HG03457 (cell line): ENCODE data around the gene MYBPC1.
A peak's percentile ranks its signal among the peaks of the same experiment; 100 is the strongest.

Source experiments
- ATAC-seq: cut with Tn5 transposase; IDR thresholded peaks from one replicate; pipeline ENCODE4 v1.9.1; 2021; ENCODE audit warnings: moderate number of reproducible peaks; ENCODE audit not compliant: unreplicated experiment

The MYBPC1 gene

DNA sequence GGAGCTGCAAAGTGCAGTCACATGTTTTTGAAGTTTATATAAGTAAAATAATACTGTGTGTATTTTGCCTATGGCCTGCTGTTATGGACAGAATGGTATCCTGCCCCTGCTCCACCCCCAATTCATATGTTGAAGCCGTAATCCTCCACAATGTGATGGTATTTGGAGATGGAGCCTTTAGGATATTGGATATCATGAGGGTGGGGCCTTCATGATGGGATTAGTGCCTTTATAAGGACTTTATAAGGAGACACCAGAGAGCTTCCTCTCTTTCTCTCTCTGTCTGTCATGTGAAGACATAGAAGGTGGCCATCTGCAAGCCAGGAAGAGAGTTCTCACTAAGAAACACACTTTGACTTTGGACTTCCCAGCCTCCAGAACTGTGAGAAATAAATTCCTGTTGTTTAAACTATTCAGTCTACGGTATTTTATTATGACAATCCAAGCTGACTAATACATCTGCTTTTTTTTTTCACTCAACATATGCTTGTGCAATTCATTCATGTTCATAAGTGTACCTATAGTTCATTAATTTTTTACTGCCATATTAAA, 99.6 kb downstream of the MYBPC1 start:
- ATAC-seq, result no peak

DNA sequence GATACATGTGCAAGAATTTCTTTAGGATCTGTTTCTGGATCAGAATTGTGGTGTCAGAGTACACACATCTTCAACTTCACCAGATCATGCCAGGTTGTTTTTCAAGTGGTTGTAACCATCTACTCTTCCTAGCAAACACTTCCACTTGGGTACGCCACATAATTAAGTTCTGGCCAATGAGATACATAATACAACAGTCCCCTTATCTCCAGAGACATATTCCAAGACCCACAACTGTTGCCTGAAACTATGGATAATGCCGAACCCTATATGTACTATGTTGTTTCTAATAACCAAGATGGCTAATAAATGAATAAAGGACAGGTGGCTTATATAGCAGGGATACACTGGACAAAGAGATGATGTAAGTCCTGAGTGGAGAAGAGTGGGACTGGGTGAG, 100.2 kb downstream of the MYBPC1 start:
- no peak for ATAC-seq

DNA sequence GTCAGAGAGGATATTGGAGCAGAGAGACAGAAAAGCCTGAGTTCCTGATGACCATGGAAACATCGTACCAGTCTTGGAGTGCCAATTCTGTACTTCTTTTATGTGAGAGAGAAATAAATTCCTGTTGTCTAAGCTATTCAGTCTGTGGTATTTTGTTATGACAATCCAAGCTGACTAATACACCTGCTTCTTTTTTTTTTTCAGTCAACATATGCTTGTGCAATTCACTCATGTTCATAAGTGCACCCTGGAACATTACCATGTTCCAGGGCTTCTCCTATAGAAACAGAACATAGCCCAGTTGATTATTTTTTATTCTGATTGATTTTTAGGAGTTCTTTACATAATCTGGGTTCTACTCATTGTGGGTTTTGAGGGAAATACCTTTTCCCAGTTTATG, 100.9 kb downstream of the MYBPC1 start:
- no peak for ATAC-seq

DNA sequence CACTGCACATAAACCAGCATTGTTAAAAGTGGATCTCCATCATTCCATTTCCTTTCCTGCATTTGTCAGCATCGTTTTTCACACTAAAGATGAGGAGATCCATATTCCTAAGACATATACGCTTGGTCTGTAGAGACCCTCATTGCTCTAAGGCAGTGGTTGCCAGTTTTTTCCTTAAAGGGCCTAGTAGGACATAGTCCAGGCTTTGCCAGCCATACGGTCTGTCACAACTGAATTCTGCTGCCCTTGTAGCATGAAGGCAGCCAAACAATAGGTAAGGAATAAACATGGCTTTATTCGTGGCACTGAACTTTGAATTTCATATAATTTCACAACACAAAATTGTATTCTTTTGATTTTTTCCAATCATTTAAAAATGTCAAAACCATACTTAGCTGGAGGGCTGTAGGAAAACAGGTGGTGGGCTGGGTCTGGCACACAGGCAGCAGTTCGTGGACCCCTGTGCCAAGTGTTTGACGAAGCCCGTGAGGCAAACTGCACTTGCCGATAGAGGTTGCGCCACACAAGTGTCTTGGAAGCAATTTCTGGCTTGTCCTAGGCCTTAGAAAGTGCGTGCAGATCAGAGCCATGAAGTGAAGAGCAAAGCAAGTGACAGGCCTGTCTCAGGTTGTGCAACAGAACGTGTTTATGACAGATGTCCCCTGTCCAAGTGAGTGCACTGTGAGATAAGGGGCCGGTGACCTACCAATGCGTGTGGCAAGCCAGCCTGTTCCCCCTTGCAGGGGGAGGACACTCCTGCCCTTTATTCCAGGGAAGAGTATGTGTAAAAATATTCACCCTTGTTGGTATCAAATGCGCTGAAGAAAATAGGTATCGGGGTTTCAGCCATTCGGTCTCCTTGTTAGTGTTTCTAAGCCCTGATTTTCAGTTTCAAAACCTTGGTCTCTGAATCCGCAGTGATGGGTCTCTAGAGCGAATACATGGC, 101.8 kb downstream of the MYBPC1 start:
- no peak for ATAC-seq

DNA sequence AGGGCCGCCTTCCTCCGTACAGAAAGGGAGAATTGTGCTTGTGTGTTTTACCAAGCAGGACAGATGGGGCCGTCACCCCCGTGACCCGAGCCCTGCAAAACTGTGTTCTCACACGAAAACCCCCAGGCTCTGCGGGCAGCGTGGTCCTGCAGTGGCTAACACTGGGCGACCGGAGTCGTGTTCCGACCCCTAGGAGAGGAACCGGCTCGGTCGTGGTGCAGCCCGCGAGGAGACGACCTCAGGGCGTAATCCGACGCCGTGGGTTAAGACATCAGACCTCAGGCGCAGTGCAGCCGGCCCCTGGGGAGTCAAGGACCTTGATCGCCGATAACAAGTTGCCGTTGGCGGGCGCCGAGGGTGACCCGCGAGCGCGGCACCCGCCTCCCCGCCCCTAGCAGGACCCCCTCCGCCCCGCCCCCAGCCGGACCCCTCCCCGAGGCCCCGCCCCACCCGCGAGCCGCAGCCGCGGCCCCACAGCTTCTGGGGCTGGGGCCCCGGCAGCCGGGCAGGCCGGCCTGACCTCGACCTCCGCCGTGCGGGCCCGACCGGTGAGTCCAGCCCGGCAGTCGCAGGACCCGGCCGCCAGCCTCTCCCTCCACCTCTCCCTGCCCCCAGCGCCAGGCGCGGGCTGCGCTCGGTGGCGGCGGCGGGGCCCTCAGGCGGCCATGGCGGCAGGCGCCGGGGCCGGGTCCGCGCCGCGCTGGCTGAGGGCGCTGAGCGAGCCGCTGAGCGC, 102.6 kb downstream of the MYBPC1 start, which contains the start of gene CHPT1:
TSS of gene CHPT1 (plus strand) at position 444 of the 733 bp plus-strand sequence. CDS start at position 666, 222 bp downstream.
- ATAC-seq, result peak; percentile 49

DNA sequence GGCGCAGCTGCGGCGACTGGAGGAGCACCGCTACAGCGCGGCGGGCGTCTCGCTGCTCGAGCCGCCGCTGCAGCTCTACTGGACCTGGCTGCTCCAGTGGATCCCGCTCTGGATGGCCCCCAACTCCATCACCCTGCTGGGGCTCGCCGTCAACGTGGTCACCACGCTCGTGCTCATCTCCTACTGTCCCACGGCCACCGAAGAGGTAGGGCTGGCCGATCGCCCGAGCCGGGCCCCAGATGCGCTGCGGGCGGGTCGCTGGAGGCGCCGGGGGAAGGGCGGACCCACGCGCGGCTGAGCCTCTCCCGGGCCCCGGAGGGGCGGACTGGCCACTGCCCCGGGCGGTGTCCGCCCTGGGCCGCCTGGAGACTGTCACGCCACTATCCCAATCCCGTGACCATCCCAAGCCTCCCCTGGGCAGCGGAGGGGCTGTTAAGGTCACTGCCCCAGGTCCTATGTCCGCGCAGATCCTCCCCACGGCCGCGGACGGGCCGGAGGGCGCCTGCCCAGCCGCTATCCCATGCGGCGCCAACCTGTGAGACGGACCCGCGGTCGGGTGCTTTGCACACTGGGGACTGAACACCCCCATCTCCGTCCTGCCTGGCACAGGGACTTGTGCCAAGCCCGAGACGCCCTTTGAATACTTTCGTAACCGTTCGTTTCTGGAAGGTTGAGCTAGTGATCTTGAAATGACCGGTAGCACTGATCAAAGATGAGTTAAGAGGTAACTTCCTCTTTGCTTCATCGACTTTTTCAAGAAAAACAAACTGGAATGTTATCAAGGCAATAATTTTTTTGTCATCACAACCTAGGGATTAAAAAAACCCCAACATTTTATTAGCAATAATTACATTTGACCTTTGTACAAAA, 103.4 kb downstream of the MYBPC1 start:
- peak; percentile 23 for ATAC-seq

DNA sequence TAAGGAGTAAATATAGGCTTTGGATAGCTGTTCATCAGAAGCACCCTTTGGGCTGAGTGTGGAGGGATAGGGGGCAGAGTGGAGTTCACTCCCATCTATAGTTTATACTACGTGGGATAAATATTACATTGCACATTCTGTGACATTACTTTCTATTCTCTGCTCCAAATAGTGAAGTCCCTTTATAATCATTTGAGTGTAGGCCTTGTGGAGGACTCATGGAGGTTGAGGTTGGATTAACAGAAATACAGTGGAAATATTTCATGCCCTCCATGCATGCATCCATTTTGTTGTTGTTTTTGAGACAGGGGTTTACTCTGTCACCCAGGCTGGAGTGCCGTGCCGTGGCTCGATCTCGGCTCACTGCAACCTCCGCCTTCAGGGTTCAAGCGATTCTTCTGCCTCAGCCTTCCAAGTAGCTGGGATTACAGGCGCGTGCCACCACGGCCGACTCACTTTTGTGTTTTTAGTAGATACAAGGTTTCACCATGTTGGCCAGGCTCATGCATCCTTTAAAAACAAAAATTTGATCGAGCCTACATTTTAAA, 104.1 kb downstream of the MYBPC1 start:
- ATAC-seq, result no peak

DNA sequence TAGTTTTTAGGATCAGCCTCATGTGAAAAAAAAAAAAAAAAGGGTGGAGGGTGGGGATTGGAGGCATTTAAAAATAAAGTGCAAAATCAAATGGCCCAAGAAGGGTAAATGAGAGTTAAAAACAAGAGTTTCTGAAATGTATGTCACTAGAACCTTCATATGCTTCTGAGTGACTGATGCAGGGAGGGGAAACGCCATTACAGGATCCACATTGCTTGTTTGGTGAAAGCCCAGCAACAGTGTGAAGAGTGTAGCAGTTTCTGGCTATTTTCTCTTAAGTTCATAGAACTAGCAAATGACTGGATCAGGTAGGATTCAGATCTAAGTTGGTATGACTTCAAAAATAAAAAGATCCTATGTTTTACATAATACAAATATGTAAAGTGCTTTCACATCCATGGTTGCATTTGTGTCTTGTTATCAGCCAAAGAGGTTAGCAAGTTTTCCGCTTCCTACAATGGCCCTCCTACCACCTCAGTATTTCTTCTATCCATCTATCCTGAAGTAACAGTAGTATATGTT, 105.6 kb downstream of the MYBPC1 start:
- ATAC-seq, result no peak

DNA sequence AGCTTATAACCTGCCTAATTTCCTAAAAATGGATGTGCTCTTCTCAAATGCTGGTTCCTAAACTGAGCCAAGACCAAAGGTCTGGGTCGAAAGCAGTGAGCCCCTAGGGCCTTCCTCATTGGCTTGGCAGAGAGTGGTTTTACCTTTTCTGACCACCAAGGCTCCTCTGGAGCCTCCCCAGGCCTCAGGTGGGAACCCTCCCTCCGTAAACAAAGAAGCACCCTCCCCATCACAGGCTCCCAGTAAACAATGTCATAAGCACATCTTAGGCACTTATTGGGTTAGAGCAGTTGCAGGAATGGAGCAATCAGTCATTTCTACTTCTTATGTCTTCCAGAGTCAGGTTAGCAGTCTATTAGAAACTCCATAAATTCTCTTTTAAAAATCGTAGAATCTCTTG, 108.7 kb downstream of the MYBPC1 start:
- no peak for ATAC-seq

DNA sequence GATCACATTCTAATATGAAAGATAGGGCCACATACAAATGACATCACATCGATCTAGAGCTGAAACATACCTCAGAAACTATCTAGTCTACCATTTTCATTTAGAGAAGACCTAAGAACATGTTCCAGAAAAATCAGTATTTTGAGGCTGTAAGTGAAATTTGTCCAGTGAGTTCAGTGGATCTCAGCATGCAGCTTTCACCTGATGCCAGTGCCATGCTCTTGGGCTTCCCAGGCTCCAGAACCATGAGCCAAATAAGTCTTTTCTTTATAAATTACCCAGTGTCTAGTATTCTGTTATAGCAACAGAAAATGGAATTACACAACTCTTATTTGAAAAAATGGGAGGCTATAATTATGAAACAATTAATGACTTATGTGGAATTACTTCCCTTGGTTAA, 111.6 kb downstream of the MYBPC1 start:
- ATAC-seq, result no peak

DNA sequence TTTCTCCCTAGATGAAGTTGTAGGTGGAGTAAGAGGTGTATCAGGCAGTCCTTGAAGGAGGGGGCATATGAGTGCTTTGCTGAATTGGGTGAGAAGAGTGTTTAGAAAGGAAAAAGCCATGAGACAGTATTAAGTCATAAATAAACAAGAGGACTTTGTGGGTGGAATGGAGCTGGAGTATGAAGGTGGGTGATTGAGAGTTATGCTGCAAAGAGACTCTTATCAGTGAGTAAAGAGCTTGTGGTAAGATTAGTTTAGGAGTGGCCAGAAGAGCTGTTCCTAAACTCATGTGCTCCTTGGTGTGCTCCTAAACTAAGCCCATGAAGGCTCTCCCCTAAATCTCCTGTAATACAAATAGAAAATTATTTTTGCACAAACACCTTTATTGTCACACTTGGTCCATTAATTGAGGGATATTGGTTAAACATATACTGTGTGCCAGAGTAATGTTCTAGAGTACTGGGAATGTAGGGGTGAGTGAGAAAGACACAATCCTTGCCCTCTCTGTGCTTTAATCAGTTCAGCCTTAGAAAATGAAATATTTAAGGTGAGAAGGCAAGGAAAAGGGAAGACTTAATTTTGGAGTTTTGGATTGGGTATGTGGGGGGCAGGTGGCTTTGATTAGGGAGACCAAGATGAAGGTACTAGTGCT, 112.5 kb downstream of the MYBPC1 start:
- ATAC-seq, result no peak

DNA sequence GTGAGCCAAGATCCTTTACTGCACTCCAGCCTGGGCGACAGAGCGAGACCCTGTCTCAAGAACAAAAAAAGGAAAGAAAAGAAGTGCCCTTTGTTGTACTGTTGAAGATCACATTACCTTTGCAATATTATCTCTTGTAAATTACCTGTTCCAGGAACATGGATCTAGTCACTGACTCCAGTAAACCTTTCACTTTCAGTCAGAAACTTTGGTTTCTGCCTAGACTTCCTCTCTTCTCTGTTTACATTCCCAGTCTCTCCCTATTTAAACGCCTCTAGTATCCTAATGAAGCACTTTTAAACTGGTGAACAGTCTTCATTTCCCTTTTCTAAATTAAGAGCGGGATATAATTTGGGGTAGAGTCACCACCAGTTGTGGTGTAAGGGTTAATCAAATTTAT, 115.5 kb downstream of the MYBPC1 start:
- no peak for ATAC-seq

DNA sequence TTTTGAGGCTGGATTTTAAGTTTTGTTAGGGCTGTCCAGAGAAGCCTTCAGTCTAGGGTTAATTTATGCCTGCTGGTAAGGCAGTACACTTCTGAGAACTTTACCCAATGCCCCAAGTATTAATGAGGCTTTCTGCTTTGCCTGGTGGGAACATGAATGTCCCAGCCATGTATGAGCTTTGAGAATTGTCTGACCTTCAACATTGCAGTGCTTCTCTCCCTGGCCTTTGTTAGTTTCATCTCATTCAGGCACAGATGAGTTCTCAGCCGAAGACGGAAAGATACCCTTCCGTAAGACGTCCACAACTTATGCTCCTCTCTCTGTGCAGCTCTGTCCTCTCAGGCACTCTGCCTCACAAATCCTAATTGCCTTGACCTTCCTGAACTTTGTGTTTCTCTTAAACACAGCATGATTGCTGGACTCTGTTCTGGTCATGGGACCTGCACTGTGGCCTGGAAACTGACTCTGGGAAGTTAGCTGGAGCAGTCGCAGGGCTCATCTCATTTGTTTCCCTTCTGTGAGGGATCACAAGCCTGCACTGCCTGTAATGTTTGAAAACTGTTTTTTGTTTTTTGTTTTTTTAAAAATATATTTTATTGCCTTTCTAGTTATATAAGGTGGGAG, 118.4 kb downstream of the MYBPC1 start:
- no peak for ATAC-seq

DNA sequence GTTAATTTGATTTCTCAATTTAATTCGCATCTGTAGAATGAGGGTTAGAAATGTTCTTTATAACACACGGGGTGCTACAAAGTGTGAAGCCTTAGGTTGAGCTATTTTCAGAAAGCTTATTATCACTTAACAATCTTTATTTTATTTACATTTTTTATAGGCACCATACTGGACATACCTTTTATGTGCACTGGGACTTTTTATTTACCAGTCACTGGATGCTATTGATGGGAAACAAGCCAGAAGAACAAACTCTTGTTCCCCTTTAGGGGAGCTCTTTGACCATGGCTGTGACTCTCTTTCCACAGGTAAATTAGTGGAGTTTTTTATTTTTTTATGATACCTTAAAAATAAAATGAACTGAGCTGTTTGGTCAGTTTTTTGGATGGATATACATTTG, 119.2 kb downstream of the MYBPC1 start:
- no peak for ATAC-seq

DNA sequence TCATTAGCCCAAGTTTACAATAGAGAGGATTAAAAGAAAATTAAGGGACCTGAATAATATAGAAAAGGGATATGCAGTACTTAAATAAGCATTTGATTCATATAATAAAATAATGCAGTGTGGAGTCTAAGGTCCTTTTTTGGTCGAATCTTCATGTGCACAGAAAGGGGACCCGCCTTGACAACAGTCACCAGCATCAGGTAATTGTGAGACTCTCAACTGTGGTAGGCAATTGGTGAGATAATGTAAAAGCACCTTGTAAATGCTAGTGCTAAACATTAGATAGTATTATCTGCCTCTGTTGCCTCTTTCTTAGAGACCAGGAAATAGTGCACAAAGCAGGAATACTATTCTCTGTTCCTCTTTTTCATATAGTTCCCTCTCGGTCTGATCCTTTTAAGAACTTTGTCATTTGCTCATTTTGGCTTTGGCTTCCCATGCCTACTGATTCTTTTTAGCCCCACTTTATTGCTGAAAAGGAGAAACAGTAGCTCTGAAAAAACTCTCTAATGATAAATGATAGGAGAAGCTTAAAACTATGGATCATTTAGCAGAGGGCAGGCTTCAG, 120.2 kb downstream of the MYBPC1 start:
- ATAC-seq, result no peak

DNA sequence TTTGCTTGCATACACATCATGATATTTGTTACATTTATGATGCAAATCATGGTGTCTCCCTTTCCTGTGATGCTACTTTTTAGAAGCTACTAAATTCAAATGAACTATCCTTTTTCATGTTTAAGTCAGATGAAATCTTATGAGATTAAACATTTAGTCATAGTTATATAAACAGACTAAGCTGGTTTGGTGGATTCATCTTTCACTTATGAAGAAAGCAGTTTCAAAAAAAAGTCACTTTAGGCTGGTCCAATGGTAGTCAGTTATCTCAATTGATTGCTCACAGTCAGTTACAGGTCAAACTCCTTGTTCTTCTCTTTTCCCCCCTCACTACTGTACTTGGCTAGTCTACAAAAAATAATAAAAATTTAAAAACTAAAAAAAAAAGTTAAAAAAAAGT, 124.8 kb downstream of the MYBPC1 start:
- no peak for ATAC-seq

DNA sequence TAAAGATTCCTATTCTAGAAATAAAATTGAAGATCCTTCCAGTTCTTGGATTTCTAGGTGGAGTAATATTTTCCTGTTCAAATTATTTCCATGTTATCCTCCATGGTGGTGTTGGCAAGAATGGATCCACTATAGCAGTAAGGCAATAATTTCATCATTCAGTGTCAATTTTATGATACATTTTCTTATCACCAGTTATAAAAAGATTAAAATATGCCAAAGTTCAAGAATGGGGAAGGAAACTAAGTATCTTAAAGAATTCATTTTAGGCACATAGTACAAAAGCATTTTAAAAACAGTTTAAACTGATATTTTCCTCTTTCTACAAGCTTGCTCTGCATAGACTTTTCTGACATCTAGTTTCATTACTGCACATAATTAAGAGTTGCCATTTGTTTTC, 125.3 kb downstream of the MYBPC1 start:
- ATAC-seq, result no peak

DNA sequence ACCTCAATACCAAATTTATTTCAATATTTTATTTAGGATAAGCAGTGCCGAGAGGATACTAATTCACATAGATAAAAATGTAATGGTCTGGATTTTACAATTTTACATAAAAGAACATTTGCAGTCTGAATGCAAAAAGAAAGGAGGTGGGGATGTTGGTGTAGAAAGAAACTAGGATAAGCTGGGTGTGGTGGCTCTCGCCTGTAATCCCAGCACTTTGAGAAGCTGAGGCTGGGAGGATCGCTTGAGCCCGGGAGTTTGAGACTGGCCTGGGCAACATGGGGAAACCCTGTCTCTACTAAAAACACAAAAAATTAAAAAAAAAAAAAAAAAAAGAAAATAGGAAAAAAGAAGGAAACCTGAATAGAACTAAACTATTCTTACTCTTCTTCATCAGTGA, 127.6 kb downstream of the MYBPC1 start:
- ATAC-seq, result no peak

DNA sequence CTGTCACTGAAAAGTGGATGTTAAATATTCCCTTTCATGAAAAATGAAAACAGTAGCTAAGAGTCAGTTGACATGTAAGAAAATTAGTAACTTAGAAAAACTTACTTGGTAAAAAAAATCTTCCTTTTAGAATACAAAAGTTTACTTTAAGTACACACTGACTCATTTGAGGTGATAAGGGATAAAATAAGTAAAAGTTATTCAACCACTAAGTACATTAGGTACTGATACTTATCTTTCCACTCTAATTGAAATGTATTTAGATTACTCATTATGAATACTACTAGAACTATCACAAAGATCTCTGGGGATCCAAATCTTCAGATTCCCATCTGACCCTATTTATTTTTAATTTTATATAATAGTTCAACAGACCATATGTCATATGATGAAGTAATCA, 132.3 kb downstream of the MYBPC1 start:
- ATAC-seq, result no peak
